GM19099 (cell line): ENCODE measurements around the gene TTC3.

Source experiments
- POLR2A ChIP-seq: IDR thresholded peaks from 3 replicates; pipeline ENCODE4 v1.6.1; 2011; ENCODE audit warnings: low read depth; ENCODE audit not compliant: insufficient read length; ENCODE audit errors: extremely low read depth

The TTC3 gene

GRCh38 chr21:37075214-37075770 lies 2.2 kb downstream of the TTC3 start:
- TF ChIP-seq POLR2A = no peak

DNA sequence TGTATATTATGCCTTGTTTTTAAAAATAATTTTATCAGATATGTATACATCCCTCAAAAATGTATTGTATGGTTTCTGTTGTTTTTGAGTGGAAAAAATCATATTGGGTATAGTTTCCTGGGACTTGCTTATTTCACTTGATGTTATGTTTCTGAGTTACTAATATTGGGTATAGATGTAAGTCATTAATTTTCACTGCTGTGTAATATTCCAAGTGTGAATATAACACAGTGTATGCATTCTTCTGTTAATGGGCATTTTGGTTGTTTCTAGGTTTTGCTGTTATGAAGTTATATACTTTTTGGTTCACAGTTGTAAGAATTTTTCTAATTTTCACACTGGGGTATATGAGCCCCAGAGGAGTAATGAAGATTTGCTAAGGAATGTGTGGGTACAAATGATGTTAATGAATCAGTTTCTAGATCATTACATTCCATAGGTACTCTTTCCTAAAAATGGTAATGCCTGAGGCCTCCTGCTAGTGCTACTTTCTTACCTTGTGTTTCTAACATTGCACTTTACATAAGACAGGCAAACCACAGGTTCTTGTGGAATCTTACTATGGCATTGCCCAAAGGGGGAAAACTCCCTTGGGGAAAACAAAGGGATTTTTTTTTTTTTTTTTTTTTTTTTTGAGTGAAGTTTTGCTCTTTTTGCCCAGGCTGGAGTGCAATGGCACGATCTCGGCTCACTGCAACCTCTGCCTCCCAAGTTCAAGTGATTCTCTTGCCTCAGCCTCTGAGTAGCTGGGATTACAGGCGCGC lies 3.2 kb downstream of the TTC3 start:
- TF ChIP-seq POLR2A = no peak

- TF ChIP-seq POLR2A = no peak
These were observed 4.3 kb downstream of the TTC3 start for GRCh38 chr21:37077403-37077802.

DNA sequence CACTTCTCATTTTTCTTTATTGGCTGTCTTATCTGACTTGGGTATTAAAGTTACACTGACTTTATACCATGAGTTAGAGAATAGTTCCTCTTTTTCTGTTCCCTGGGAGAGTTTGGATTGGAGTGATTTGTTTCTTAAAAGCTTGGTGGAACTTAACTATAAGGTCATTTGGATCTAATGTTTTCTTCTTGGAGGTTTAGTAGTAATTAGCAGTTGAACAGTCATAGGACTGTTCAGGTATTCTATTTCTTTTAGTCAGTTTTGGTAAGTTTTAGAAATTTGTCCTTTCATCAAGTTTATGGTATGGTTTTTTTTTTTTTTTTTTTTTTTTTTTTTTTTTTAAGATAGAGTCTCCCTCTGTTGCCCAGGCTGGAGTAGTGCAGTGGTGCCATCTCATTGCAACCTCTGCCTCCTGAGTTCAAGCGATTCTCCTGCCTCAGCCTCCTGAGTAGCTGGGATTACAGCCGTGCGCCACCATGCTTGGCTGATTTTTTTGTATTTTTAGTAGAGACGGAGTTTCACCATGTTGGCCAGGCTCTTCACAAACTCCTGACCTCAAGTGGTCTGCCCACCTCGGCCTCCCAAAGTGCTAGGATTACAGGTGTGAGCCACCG lies 6.3 kb downstream of the TTC3 start:
- no peak for TF ChIP-seq POLR2A

GRCh38 chr21:37082375-37082774 lies 9.3 kb downstream of the TTC3 start:
- no peak for TF ChIP-seq POLR2A

- TF ChIP-seq POLR2A = no peak
These were observed 9.9 kb downstream of the TTC3 start for GRCh38 chr21:37082856-37083528.

DNA sequence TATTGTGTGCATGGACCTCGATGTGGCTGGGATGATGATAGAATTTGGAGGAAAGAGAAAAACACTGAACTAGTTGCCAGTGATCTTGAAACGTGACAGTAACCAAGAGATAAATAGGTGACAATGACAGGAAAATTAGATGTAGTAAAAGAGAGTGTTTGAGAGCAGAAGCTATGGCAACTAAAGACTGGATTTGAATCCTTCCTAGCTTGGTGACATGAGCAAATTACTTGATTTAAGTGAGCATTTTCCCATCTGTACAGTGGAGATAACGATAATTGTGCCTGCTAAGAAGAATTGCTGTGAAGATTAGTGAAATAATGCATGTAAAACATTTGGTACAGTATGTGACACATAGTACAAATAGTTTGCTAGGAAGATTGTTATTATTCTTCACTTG lies 12.7 kb downstream of the TTC3 start:
- no peak for TF ChIP-seq POLR2A

DNA sequence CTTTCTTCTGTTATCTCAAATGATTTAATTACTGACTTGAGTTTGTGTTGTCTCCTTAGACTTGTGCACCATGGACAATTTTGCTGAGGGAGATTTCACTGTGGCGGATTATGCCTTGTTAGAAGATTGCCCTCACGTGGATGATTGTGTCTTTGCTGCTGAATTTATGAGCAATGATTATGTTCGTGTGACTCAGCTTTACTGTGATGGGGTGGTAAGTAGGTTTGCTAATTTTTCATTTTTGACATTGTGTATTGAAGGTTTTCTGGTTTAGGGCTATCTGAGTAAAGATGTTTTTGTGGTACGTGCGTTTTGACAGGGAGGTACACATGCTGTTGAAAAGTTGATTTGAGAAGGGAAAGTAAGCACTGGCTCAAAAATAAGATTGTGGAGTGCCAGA lies 14.1 kb downstream of the TTC3 start:
- TF ChIP-seq POLR2A = no peak

- no peak for TF ChIP-seq POLR2A
These were observed 15.2 kb downstream of the TTC3 start for GRCh38 chr21:37088186-37088735.

DNA sequence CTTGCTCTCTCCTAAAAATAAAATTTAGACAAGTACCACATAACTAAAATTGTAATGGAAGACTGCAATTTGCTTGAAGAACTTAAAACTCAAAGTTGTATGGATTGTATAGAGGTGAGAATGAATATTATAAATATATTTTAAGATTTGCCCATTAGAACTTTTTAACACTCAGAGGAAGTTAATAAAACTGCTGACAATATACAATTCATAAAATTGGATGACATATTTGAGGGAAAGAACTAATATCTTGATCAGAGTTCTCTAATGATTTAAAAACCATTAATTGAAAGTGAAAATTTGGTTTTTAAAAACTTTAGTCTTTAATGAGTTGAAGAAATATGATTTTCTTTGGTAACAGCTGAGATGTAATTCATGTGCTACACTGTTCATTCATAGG lies 20.9 kb downstream of the TTC3 start:
- no peak for TF ChIP-seq POLR2A

GRCh38 chr21:37095821-37096220 lies 22.8 kb downstream of the TTC3 start:
- no peak for TF ChIP-seq POLR2A

DNA sequence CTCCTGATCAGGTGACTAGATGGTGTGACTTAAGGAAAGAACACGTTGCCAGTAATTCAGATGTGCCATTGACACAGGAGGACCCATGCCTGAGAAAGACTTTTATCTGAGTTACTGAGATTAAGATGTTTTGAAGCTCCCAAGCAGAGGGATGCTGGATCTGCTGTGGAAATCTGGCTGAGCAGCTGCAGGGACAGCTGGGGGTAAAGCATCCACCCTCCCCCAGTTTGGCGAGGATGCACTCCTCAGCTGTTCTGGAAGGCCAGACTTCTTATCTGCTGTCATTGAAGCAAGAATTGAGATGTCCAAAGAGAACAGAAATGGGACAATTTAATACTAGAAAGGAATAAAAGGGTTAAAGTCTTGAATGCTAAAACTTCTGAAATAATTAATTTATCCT lies 25.7 kb downstream of the TTC3 start:
- no peak for TF ChIP-seq POLR2A

DNA sequence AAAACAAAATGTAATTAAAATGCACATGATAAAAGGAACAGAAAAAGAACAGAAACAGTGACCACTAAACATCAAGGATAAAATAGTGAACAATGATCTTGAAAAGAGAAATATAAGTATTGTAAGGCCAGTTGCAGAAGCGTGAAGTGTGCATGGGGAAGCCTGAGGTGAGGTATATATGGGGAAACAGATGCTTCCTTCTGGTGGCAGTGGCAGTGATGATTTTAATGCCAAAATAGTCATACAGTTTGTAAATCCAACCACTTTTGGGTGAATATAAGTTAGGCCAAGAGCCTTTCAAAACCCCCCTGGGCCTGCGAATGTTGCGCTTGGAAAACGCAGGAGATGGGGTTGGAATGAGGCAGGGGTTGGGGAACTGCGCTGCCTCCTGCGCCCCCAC lies 27.3 kb downstream of the TTC3 start:
- no peak for TF ChIP-seq POLR2A

DNA sequence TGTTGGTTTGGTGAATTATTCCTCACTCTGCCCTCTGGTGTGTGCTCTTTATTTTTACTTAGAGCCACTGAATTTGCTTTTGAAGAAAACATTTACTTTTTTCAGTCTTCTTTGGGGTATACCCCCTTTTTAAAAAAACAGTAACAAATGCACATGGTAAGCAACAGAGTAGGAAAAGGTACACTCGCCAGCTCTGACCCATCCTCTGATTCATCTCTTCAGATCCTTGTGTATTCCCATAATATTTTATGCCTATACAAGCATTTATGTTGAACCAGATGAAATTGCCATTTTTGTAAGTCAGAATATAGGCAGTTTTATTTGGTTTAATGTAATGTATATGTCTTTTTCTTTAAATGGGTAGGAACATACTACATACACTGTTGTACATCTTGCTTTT lies 28.3 kb downstream of the TTC3 start:
- no peak for TF ChIP-seq POLR2A

GRCh38 chr21:37106998-37107397 lies 33.9 kb downstream of the TTC3 start:
- TF ChIP-seq POLR2A = no peak
